ENCODE results near the gene EXD1. TPM values are rescaled to one million over a fixed set of nuclear protein-coding genes. Genes with fewer than 3 reads are reported as not detected.
A peak's percentile ranks its signal among the peaks of the same experiment; 100 is the strongest.

Gene EXD1
- total RNA-seq, 1 experiment from 2014 or later: not detected

DNA sequence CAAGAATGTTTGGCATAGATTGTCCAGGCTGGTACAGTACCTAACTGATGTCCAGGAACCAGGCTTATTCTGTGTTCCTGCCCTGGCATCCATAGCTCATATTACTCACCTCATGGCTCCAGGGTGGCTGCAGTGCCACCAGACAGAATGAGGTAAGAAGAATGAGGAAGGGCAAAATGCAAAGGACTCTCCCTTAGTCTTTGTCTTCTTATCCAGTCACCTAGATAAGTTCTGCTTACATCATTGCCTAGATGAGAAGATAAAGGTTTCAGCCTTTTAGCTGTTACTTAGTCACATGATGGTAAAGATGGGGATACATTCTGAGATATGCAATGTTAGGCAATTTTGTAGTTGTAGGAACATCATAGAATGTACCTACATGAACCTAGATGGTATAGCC lies 46.3 kb upstream of the EXD1 start:
- Mint-ChIP-seq H3K27ac (ENCODE audit: unreplicated experiment) (peak overlapping the region; percentile 72), H3K4me1 (ENCODE audit: low read depth, unreplicated experiment) (peaks cover 7% of the 10 kb centered on the region), H3K9me3 (ENCODE audit: unreplicated experiment) (no peaks in the 10 kb centered on the region), H3K36me3 (ENCODE audit: insufficient read depth, unreplicated experiment) (peaks cover 39% of the 10 kb centered on the region), H3K27me3 (ENCODE audit: insufficient read depth, unreplicated experiment) (no peaks in the 10 kb centered on the region), H3K4me3 (ENCODE audit: unreplicated experiment) (no peak overlapping the region)
- DNase-seq: peak in 1 of 2 experiments; percentile 32
- Histone ChIP-seq H3K36me3 (ENCODE audit: control insufficient read depth, insufficient read depth, low read length) (no peaks in the 10 kb centered on the region; the same call in 1 of the 2 replicates), H3K9me3 (no peaks in the 10 kb centered on the region), H3K27me3 (replicated peaks; ENCODE audit: control insufficient read depth, insufficient read depth, low read length) (no peaks in the 10 kb centered on the region), H3K4me1 (peaks cover 12% of the 10 kb centered on the region), H3K4me3 (ENCODE audit: low read depth, low read length) (no peak overlapping the region)
- intact Hi-C loops (cut with micrococcal nuclease; ENCODE audit: unreplicated experiment): no loop called here
- TF ChIP-seq CTCF (IDR thresholded peaks at IDR 0.05; ENCODE audit: insufficient read depth in 1 of 2, low read depth in 1 of 2, low read length in 1 of 2, severe bottlenecking in 1 of 2, unreplicated experiment in 1 of 2): no peak
- no TSS peak for BruUV-seq (replicated peaks)
- ChIA-PET POLR2A (no interaction called here), CTCF (interaction anchor here (0.6 to 1.2 kb wide), 2 partner anchors 46 to 693 kb away, joined by 3 to 4 read pairs; partner anchors contain the start of genes CHP1 and EXD1)

DNA sequence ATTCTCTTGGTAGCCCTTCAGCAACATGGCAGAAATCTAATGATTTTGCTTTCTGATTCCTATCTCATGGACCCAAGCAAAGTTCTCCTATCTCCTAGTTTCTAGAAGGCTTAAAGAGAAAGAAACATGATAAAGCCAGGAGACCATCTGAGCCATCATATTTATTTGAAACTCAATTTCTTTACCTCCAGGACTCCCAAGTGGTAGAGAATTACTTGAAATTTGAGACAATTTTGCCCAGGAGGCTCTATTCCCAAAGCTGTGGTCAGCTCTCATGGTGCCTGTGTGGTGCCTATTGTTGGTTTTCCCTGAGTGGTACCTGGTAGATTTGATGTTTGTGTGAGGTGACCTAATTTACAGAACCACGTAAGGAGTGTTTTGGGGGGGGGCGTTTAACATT lies 39.3 kb upstream of the EXD1 start:
- no peak overlapping the region for H3K4me3 ChIP-seq (ENCODE audit: low read depth, low read length)
- no peak for DNase-seq
- Mint-ChIP-seq H3K9me3 (ENCODE audit: unreplicated experiment) (no peaks in the 10 kb centered on the region), H3K27ac (ENCODE audit: unreplicated experiment) (no peak overlapping the region), H3K27me3 (ENCODE audit: insufficient read depth, unreplicated experiment) (no peaks in the 10 kb centered on the region), H3K4me1 (ENCODE audit: low read depth, unreplicated experiment) (no peaks in the 10 kb centered on the region), H3K36me3 (ENCODE audit: insufficient read depth, unreplicated experiment) (peaks cover 60% of the 10 kb centered on the region), H3K4me3 (ENCODE audit: unreplicated experiment) (no peak overlapping the region)
- intact Hi-C loops (cut with micrococcal nuclease; ENCODE audit: unreplicated experiment): no loop called here
- no peaks in the 10 kb centered on the region for H3K9me3 ChIP-seq
- CTCF ChIA-PET: no interaction called here
- no peaks in the 10 kb centered on the region; the same call in 1 of the 2 replicates for H3K4me1 ChIP-seq
- no peaks in the 10 kb centered on the region for H3K27me3 ChIP-seq (replicated peaks; ENCODE audit: control insufficient read depth, insufficient read depth, low read length)
- no peak for TF ChIP-seq CTCF (IDR thresholded peaks at IDR 0.05; ENCODE audit: insufficient read depth in 1 of 2, low read depth in 1 of 2, low read length in 1 of 2, severe bottlenecking in 1 of 2, unreplicated experiment in 1 of 2)
- H3K36me3 ChIP-seq (ENCODE audit: control insufficient read depth, insufficient read depth, low read length): no peaks in the 10 kb centered on the region; the same call in 1 of the 2 replicates
- BruUV-seq (replicated peaks): no TSS peak
- POLR2A ChIA-PET: no interaction called here

GRCh38 chr15:41263891-41264351 lies 33.4 kb upstream of the EXD1 start:
- Mint-ChIP-seq H3K4me1 (ENCODE audit: low read depth, unreplicated experiment) (peaks cover 12% of the 10 kb centered on the region), H3K9me3 (ENCODE audit: unreplicated experiment) (no peaks in the 10 kb centered on the region), H3K4me3 (ENCODE audit: unreplicated experiment) (peak overlapping the region; percentile 29), H3K27me3 (ENCODE audit: insufficient read depth, unreplicated experiment) (no peaks in the 10 kb centered on the region), H3K27ac (ENCODE audit: unreplicated experiment) (peak overlapping the region; percentile 80), H3K36me3 (ENCODE audit: insufficient read depth, unreplicated experiment) (peaks cover 58% of the 10 kb centered on the region)
- ChIA-PET CTCF (no interaction called here), POLR2A (interaction anchor here (1.0 kb wide), 1 partner anchor 147 kb away, joined by 3 read pairs; no protein-coding TSS in a partner anchor)
- Histone ChIP-seq H3K9me3 (no peaks in the 10 kb centered on the region), H3K4me1 (peaks cover 28% of the 10 kb centered on the region), H3K27me3 (replicated peaks; ENCODE audit: control insufficient read depth, insufficient read depth, low read length) (no peaks in the 10 kb centered on the region), H3K4me3 (ENCODE audit: low read depth, low read length) (no peak overlapping the region), H3K36me3 (ENCODE audit: control insufficient read depth, insufficient read depth, low read length) (no peaks in the 10 kb centered on the region; the same call in 1 of the 2 replicates)
- peak; percentile 50 to 53 for DNase-seq
- BruUV-seq (replicated peaks): no TSS peak
- no peak for TF ChIP-seq CTCF (IDR thresholded peaks at IDR 0.05; ENCODE audit: insufficient read depth in 1 of 2, low read depth in 1 of 2, low read length in 1 of 2, severe bottlenecking in 1 of 2, unreplicated experiment in 1 of 2)
- intact Hi-C loops (cut with micrococcal nuclease; ENCODE audit: unreplicated experiment): no loop called here
